Endothelial cell (in vitro differentiated cells): ENCODE measurements around the gene GPC2. TPM values are rescaled to one million over a fixed set of nuclear protein-coding genes. Genes with fewer than 3 reads are reported as not detected.
"Not testable (repeated sequence)": the region's sequence is repeated elsewhere in the genome, so short reads cannot be mapped to it uniquely, and the experiment has no call there.

Experiments
- DNase-seq: peaks from one replicate; pipeline ENCODE4 v3.0.0; 2021; ENCODE audit warnings: low spot score
- H3K27ac Mint-ChIP-seq: one replicate; pipeline ENCODE4 v1.8.0; 2021; ENCODE audit warnings: mixed read lengths, inconsistent platforms; ENCODE audit not compliant: unreplicated experiment
- H3K27me3 Mint-ChIP-seq: one replicate; pipeline ENCODE4 v1.8.0; 2021; ENCODE audit warnings: mild to moderate bottlenecking, moderate library complexity, mixed read lengths, inconsistent platforms; ENCODE audit not compliant: unreplicated experiment
- H3K36me3 Mint-ChIP-seq: one replicate; pipeline ENCODE4 v1.8.0; 2021; ENCODE audit warnings: mild to moderate bottlenecking, low read depth, mixed read lengths, inconsistent platforms; ENCODE audit not compliant: unreplicated experiment
- H3K4me1 Mint-ChIP-seq: one replicate; pipeline ENCODE4 v1.8.0; 2021; ENCODE audit warnings: mild to moderate bottlenecking, mixed read lengths, inconsistent platforms; ENCODE audit not compliant: unreplicated experiment
- H3K4me3 Mint-ChIP-seq: one replicate; pipeline ENCODE4 v1.8.0; 2021; ENCODE audit warnings: mild to moderate bottlenecking, mixed read lengths, inconsistent platforms; ENCODE audit not compliant: unreplicated experiment
- H3K9me3 Mint-ChIP-seq: one replicate; pipeline ENCODE4 v1.8.0; 2021; ENCODE audit warnings: mixed read lengths, inconsistent platforms; ENCODE audit not compliant: unreplicated experiment
- CTCF ChIP-seq: fragments of 200-600 bp; sonication (generic); IDR thresholded peaks from one replicate; pipeline ENCODE4 v1.5.0; 2021; ENCODE audit warnings: antibody characterized with exemption; ENCODE audit not compliant: unreplicated experiment
- long read RNA-seq: library from polyadenylated mRNA; unstranded; transcript quantifications from one replicate; pipeline ENCODE4 v2.0.0, GENCODE V29; 2020; ENCODE audit not compliant: unreplicated experiment
- total RNA-seq: library from RNA; stranded (reverse); fragmentation: NEBNext Ultra II Directional; extraction: Animal tissue kit (Norgen Biotek cat#: 25700); gene quantifications from one replicate; pipeline ENCODE4 v1.2.1, GENCODE V29; 2021; ENCODE audit not compliant: unreplicated experiment

GPC2 gene, protein sequence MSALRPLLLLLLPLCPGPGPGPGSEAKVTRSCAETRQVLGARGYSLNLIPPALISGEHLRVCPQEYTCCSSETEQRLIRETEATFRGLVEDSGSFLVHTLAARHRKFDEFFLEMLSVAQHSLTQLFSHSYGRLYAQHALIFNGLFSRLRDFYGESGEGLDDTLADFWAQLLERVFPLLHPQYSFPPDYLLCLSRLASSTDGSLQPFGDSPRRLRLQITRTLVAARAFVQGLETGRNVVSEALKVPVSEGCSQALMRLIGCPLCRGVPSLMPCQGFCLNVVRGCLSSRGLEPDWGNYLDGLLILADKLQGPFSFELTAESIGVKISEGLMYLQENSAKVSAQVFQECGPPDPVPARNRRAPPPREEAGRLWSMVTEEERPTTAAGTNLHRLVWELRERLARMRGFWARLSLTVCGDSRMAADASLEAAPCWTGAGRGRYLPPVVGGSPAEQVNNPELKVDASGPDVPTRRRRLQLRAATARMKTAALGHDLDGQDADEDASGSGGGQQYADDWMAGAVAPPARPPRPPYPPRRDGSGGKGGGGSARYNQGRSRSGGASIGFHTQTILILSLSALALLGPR
- 27.2 TPM for total RNA-seq
- long read RNA-seq, partial matches to known transcripts, result 1 of 5 reads
- long read RNA-seq, other reads (novel, unspliced or antisense), result 2 of 5 reads

DNA sequence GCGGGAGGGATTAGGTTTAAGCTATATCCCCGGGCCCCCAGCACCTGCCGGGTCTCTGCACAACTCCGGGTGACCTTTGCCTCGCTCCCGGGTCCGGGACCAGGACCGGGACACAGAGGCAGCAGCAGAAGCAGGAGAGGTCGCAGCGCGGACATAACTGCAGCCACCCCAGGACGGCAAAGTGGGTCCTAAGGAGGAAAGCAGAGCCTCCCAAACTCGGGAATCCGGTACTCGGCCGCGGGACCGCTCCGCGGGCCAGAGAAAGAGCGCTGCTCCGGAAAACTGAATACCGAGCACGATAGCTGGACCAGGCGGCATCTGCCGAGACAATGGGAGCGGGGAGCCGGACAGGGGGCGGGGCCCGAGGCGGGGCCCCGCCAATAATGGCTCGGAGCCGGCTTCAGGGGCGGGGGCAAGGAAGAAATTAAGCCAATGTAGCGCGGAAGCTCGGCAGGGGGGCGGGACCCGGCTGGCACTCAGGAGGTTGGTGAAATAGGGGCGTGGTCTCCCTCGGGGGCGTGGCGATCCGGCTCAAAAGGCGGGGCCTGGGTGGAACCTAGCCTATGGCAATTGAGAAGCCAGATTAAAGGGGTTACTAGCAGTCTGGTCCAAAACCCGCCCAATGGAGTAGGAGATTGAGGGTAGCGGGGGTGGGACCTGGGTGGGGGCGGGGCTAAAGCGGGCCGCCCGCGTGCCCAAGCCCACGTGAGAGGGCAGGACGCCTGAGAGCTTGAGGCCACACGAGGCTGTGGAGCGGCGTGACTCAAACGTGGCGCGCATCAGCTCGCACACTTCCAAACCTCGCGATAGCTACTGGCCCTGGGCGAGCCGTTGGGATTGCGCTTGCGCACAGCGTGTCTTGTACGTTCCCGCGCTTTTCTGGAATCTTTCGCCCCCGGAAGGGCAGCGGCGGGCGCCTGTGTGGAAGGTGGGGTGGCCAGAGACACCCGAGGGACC, at the start of gene GPC2, which contains the start of gene STAG3:
Gene GPC2 (minus strand): TSS at position 337 of the 957 bp plus-strand sequence. CDS start 182 bp downstream, at position 155.
Gene STAG3 (plus strand): TSS at position 874 of the 957 bp plus-strand sequence. CDS start 2,639 bp downstream, outside the sequence.
- peaks cover 16% of the 10 kb centered on the region for H3K27me3 Mint-ChIP-seq
- H3K27ac Mint-ChIP-seq, result peak within 1 kb of the TSS; percentile 75
- peaks cover 30% of the 10 kb centered on the region for H3K4me1 Mint-ChIP-seq

GRCh38 chr7:100224891-100225290, 47.7 kb upstream of the GPC2 start:
- Mint-ChIP-seq H3K36me3 (peaks cover 11% of the 10 kb centered on the region), H3K4me3 (peak overlapping the region; percentile 21)
- DNase-seq, H3K27me3 Mint-ChIP-seq, H3K27ac Mint-ChIP-seq, H3K4me1 Mint-ChIP-seq, H3K9me3 Mint-ChIP-seq: not testable (repeated sequence)

More for the DNA sequence above, at the start of gene GPC2, which contains the start of gene STAG3:
- peaks cover 16% of the 10 kb centered on the region for H3K36me3 Mint-ChIP-seq
- peak within 1 kb of the TSS; percentile 91 for H3K4me3 Mint-ChIP-seq
- no peak for TF ChIP-seq CTCF
- no peaks in the 10 kb centered on the region for H3K9me3 Mint-ChIP-seq
- DNase-seq, result peak; percentile 98

DNA sequence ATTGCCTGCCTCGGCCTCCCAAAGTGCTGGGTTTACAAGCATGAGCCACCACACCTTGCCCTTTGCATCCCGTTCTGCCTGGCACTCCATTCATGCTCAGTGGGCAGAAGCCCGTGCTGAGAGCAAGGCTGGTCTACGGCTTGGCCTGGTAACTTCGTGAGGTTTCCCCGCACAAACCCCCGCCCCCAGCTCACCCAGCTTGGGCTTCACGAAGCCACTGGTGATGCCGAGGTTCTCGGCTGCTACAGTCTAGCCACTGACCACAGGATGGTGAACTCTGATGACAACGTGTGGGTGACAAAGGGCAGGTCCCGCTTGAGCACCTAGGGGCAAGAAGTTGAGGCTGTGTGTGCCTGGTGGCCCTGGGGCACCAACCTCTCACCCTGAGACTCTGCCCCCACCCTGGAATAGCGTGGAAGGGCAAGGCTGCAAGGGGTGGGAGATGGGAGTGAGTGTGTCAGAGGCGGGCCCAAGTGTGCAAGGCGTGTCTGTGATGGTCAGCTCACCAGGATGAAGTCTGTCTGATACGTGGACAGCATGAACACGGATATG, 46.3 kb upstream of the GPC2 start:
- not testable (repeated sequence) for DNase-seq, H3K4me1 Mint-ChIP-seq, H3K27ac Mint-ChIP-seq, H3K9me3 Mint-ChIP-seq, H3K27me3 Mint-ChIP-seq, H3K4me3 Mint-ChIP-seq
- peaks cover 19% of the 10 kb centered on the region for H3K36me3 Mint-ChIP-seq

DNA sequence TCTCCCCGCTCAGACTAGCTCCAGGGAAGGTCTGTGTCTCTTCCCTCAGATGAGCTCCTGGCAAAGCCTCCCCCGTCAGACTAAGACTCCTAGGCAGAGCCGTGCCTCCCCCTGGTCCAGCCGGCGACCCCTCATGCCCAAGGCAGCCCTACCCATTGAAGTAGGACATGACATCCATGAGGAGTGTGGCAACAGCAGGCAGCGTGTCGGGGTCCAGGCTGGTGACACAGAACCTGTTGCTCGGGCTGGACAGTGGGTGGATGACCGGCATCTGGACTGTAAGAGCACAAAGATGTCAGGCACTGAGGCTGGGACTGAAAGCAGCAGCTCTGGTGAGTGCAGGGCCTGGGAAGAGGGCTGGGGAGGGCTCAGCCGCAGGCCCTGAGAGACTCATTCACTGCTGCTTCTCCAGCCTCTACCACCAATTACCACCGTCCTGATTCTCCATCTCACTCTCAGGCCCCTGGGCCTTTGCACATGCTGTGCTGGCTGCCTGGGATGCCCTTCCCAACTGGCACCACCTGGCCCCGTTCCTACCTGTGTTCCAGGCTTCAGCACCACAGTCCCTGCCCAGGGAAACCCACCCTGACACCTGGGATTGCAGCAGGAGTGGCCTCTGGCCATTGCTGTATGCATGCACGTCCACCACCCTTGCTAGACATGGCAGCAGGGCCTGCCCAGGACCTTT, 45.4 kb upstream of the GPC2 start:
- Mint-ChIP-seq H3K36me3 (peaks cover 20% of the 10 kb centered on the region), H3K4me1 (no peaks in the 10 kb centered on the region), H3K27ac (no peak overlapping the region), H3K4me3 (peak overlapping the region; percentile 56), H3K27me3 (peaks cover 11% of the 10 kb centered on the region), H3K9me3 (no peaks in the 10 kb centered on the region)
- no peak for DNase-seq
- TF ChIP-seq CTCF, result no peak

GRCh38 chr7:100221767-100222444, 44.7 kb upstream of the GPC2 start:
- no peaks in the 10 kb centered on the region for H3K4me1 Mint-ChIP-seq
- DNase-seq, result no peak
- no peak for TF ChIP-seq CTCF
- peaks cover 11% of the 10 kb centered on the region for H3K27me3 Mint-ChIP-seq
- H3K27ac Mint-ChIP-seq, result no peak overlapping the region
- peak overlapping the region; percentile 56 for H3K4me3 Mint-ChIP-seq
- H3K9me3 Mint-ChIP-seq, result no peaks in the 10 kb centered on the region
- peaks cover 25% of the 10 kb centered on the region for H3K36me3 Mint-ChIP-seq
